GF-D8 (cell line): ENCODE data around the gene TP53TG3F.
"Not testable (repeated sequence)": the region's sequence is repeated elsewhere in the genome, so short reads cannot be mapped to it uniquely, and the experiment has no call there.

ENCODE experiments used
- DNase-seq: peaks from one replicate; lab custom pipeline; 2025; lab: John Stamatoyannopoulos, UW

Gene TP53TG3F, protein sequence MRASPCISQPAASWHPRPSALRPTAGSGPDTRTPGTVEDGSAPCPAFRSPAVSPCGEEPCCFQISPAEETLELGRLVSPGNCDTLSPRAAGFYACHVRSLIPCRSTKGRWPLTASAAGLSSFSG

DNA sequence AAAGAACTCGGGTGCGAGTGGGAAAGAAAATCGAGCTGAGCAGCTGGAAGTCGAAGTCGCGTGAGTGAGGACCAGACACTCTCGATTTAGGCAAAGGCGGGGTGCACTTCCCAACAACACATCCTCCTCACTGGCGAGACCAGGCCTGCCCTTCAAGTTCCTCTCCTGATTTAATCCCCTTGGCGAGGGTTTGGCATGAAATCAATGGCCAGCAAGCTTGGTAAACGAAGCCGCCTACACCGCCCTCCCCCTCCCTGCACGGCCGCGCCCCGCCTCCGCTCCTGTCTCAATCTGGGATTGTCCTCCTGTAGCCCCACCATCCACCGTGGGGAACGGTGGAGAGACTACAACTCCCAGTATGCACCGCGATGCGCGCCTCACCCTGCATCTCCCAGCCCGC is at the start of gene TP53TG3F:
TSS of gene TP53TG3F (plus strand) at position 301 of the 400 bp plus-strand sequence. CDS start at position 369, 68 bp downstream.
- not testable (repeated sequence) for DNase-seq

DNA sequence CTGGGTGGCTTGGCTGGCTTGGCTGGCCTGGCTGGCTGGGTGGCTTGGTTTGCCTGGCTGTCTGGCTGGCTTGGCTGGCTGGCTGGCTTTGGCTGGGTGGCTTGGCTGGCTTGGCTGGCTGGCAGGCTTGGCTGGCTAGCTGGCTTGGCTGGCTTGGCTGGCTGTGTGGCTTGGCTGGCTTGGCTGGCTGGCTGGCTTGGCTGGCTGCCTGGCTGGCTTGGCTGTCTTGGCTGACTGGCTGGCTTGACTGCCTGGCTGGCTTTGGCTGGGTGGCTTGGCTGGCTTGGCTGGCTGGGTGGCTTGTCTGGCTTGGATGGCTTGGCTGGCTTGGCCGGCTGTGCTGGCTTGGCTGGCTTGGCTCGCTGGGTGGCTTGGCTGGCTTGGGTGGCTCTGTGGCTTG is 32.2 kb downstream of the TP53TG3F start:
- DNase-seq = not testable (repeated sequence)

DNA sequence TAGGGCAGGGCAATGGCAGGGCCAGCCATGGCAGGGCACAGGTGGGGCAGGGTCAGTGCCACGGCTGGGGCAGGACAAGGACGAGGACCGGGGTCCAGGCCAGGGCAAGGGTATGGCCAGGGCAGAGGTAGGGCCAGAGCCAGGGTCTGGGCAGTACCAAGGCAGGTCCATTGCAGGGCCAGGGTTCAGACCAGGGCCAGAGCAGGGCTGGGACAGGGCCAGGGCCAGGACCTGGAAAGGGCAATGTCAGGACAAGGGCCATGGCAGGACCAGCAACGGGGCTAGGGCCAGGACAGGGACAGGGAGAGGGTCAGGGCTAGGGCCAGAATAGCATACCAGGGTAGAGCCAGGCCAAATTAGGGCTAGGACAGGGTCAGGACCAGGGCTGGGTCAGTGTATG is 47.8 kb downstream of the TP53TG3F start:
- DNase-seq = not testable (repeated sequence)

DNA sequence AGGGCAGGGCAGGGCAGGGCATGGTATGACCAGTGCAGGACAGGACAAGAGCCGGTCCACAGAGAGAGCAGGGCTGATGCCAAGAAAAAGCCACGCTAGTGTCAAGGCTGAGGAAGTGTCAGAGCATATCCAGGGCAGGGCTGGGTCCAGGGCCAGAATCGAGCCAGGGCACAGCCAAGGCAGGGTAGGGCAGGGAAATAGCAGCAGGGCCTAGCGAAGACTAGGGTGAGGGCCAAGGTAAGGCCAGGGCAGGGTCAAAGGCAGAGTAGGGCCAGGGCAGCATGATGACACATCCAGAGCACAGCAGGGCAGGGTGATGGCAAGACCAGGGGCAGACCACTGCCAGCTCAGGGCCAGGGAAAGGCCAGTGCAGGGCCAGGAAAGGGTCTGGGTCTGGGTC is 49.7 kb downstream of the TP53TG3F start:
- DNase-seq = not testable (repeated sequence)

DNA sequence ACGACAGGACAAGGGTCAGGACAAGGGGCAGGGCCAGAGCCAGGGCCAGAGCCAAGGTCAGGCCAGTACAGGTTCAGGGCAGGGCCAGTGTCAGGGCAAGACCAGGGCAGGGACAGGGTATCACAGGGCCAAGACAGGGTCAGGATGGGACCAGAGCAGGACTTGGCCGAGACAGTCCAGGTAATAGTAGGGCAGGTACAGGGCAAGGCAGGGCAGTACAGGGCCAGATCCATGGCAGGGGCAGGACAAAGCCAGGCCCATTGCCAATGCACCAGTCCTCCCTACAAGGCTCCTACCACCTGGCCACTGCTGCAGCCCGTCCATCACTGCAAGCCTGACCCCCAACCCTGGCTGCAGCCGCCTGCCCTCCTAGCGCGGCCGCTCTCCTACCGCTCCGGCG is 50.5 kb downstream of the TP53TG3F start:
- not testable (repeated sequence) for DNase-seq
